T-helper 9 cell (primary cell): ENCODE data around the gene ECE1.
"Not testable (repeated sequence)": the region's sequence is repeated elsewhere in the genome, so short reads cannot be mapped to it uniquely, and the experiment has no call there.

Source experiments
- DNase-seq: peaks from one replicate; pipeline ENCODE4 v3.0.0-alpha.2; 2020

Gene ECE1

GRCh38 chr1:21246905-21247642, 43.2 kb downstream of the ECE1 start:
- no peak for DNase-seq

DNA sequence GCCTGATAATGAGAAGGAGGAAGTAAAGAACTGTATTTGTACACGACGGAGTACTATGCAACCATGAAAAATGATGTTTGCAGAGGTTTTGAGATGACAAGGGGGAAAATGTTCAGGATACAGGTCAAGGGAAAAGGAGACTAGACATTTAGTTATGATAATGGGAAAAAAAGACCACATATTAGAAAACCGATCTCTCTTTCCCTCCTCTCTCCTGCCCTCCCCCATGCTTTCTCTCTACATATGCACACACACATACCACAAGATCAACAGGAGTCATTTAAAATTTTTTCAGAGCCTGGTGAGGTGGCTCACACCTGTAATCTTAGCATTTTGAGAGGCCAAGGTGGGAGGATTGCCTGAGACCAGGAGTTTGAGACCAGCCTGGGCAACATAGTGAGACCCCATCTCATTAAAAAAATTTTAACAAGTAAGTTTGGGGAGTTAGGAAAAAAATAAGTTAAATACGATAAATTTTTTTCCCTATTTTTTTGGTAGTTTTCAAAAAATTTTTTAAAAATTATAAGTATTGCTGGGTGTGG, 44.5 kb downstream of the ECE1 start:
- no peak for DNase-seq

GRCh38 chr1:21244986-21245687, 45.1 kb downstream of the ECE1 start:
- DNase-seq, result no peak

DNA sequence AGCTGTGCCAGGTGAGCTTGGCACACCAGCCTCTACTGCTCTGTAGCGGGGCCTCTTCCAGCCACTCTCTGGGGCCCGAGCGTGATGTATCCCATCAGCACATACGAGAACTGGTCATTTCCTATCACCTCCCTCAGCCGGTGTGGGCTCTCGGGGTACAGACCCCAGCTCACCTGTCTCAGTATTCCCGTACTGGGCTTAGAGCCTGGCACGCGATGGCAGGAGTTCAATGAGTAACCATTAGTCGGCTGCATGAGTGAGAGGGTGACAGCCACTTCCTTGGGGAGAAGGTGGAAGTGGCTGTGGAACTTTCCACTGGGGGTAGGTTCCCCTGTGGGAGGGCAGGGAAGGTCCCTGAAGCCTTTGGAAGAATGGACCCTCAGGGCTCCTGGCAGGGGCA, 46.1 kb downstream of the ECE1 start:
- no peak for DNase-seq

GRCh38 chr1:21242846-21243245, 47.4 kb downstream of the ECE1 start:
- DNase-seq, result no peak

- DNase-seq, result no peak
Measured at GRCh38 chr1:21241771-21242581, 48.3 kb downstream of the ECE1 start.

GRCh38 chr1:21240706-21241105, 49.6 kb downstream of the ECE1 start:
- no peak for DNase-seq

- DNase-seq, result no peak
Measured at GRCh38 chr1:21239221-21239620, 51.0 kb downstream of the ECE1 start.

- no peak for DNase-seq
Measured at GRCh38 chr1:21238141-21238800, 52.0 kb downstream of the ECE1 start.

- no peak for DNase-seq
Measured at GRCh38 chr1:21237446-21238088, 52.7 kb downstream of the ECE1 start.

DNA sequence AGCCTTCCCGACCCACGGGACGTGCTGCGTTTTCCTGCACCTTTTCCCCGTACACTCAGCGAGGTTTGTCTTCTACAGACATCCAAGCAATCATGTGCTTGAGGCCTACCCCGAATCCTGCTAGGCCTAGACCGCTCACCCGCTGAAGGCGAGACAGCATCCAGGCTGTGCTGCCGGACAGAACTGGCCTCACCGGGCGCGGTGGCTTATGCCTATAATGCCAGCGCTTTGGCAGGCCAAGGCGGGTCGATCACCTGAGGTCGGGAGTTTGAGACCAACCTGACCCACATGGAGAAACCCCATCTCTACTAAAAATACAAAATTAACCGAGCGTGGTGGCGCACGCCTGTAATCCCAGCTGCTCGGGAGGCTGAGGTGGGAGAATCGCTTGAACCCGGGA, 54.1 kb downstream of the ECE1 start:
- no peak for DNase-seq

DNA sequence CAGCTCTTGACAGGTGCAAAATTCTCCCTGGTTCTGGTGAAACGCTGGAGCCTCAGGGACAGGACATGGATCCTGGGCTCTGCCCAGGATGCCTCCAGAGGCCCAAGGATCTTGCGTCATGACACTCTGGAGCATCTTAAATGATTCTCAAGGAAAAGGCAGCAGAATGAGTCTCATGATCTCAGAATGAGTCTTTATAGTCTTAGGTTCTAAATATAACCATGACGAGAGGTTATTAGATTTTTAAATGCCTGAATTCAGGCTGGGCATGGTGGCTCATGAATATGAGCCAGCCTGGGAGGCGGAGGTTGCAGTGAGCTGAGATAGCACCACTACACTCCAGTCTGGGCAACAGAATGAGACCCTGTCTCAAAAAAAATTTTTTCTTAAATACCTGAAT, 55.5 kb downstream of the ECE1 start:
- no peak for DNase-seq

- DNase-seq, result no peak
Measured at GRCh38 chr1:21233490-21233889, 56.8 kb downstream of the ECE1 start.

DNA sequence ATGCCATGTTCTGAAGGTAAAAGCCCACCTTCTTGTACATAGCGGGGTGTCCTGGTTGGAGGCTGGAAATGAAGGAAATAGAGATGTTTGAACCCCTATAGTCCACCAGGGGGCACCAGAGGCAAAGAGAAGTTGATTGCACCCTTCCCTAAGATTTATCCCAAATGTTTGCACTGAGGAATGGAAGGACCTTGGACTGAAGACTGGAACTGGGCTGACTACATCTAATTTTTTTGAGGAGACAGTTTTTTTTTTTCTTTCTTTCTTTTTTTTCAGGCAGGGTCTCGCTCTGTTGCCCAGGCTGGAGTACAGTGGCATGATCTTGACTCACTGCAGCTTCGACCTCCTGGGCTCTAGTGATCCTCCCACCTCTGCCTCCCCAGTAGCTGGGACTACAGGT, 58.2 kb downstream of the ECE1 start:
- peak; percentile 23 for DNase-seq

DNA sequence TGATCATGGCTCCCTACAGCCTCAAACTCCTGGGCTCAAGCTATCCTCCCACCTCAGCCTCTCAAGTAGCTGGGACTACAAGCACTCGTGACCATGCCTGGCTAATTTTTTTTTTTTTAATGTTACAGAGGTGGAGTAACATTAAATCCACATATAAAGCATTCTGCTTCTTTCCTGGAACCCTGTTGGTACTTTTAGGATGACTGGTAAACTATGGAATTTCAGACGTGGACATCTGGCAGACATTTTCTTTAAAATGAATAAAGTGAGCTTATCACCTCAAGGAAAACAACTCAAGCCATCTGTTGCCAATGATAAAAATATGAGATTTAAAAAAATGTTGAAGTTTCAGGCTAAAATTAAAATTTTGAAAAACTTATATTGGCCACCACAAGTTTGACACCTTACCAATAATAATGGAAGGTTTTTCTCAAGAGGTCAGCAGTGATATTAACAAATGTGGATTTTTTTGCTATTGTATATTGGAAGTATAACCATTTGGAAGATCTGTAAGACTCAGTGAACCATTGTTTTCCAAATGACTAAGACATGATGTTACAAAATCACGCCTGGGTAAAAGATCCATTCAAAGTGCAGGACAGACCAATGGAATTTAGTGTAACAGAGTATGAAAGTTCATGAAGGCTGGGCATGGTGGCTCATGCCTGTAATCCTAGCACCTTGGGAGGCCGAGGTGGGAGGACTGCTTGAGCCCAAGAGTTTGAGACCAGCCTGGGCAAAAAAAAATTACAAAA, 60.8 kb downstream of the ECE1 start:
- no peak for DNase-seq

DNA sequence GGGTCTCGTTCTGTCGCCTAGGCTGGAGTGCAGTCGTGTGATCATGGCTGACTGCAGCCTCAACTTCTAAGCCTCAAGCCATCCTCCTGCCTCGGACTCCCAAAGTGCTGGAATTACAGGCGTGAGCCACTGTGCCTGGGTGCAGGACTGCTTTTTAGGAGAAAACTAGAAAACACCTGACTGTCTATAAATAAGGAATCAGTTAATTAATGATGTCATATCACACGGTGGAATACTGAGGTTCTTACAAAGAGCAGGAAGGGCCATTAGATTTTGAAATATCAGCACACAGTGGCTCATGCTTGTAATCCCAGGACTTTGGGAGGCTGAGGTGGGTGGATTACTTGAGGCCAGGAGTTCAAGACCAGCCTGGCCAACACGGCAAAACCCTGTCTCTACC, 62.0 kb downstream of the ECE1 start:
- not testable (repeated sequence) for DNase-seq

DNA sequence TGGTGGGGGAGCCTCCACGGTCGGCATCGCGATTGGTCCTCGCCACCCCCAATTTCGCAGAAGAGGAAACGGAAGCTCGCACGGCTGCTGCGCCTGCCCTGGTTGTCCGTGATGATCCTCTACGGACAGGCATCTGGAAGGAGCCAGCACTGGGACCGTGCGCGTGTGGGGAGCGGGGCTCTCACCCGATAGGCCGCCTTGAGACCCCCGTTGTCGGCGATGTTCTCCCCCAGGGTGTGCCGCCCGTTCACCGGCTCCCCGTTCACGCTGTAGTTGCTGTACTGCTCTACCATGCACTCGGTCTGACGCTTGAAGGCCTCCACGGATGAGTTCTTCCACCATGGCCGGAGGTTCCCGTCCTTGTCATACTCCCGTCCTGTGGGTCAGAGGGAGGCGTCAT, 65.2 kb downstream of the ECE1 start:
- DNase-seq, result no peak

DNA sequence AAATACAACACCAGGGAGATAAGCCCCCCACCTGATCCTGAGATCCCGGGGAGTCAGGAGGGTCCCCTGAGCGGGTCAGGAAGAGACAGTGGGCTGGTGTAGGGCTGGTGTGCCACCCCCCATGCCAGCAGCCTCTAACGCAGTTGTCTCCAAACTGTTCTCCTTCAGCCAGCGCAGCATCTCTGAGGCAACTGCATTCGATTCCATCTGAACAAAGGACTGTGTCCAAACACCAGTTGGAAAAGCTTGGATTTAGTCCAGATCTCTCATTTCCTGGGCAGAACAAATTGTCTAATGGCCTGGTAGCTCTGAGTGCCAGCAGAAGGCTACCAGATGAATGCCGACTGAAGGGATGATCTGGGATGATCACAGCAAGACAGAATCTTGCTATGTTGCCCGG, 69.4 kb downstream of the ECE1 start:
- DNase-seq, result no peak

GRCh38 chr1:21219674-21220073, 70.6 kb downstream of the ECE1 start:
- DNase-seq, result no peak

DNA sequence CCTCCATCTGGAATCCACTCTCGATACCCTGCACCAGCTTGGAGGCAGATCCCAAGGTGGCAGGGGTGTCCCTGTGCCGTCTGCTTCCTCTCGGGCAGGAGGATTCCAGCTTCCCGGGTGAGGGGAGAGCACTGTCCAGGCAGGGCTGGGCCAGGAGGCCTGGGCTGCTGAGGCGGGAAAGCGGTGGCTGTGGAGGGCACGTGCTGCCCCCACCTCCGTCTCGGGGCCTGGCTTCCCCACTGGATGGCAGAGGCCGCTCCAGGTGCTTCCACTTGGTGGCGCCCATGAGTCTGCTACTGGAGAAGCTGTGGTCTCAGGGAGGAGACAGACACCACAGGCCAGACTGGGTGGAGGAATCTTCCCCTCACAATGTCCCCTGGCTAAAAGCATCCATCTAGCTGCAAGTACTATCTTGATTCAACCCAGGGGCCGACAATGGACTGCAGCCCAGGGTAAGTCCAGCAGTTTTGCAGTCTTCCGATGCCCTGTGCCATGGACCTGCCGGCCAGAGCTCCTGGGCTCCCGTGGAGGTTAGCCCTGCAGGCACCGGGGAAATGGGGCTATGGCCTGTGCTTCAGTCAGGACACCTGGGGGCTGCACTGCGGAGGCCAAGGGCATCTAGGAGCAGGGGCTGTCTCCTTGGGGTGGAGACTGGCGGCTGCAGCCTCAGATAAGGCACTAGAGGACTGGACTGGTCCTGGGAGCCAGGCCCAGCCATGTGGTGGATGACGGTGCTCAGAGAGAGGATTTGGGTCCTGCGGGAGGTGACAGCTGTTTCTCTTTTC, 72.3 kb downstream of the ECE1 start:
- DNase-seq, result peak; percentile 25
